Measurements from ENCODE around the gene OR2T3. TPM values are rescaled to one million over a fixed set of nuclear protein-coding genes. Genes with fewer than 3 reads are reported as not detected.

OR2T3 gene
- total and polyA plus RNA-seq, 7 donors, result not detected

DNA sequence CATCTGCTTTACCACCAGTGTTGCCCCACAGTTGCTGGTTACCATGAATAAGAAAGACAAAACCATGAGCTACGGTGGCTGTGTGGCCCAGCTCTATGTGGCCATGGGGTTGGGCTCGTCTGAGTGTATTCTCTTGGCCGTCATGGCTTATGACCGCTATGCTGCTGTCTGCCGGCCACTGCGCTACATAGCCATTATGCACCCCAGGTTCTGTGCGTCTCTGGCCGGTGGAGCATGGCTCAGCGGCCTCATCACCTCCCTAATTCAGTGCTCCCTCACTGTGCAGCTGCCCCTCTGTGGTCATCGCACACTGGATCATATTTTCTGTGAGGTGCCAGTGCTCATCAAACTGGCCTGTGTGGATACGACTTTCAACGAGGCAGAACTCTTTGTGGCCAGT, 48.7 kb downstream of the OR2T3 start:
- ATAC-seq (no peak), DNase-seq (peak in 1 of 2 donors; percentile 25)
- Histone ChIP-seq H3K27ac (no peak overlapping the region), H3K9me3 (no peaks in the 10 kb centered on the region), H3K27me3 (ENCODE audit: insufficient read depth in 3 of 3, low read length in 2 of 3) (no peaks in the 10 kb centered on the region), H3K4me1 (no peaks in the 10 kb centered on the region), H3K4me3 (no peak overlapping the region), H3K36me3 (ENCODE audit: insufficient read depth in 1 of 2, low read depth in 1 of 2) (no peaks in the 10 kb centered on the region)
- 82 to 88% (median 83%) methylated on average over 12 of the region's 12 CpGs for WGBS, 3 donors
- intact Hi-C loops (cut with DNase I), result no loop called here
- TF ChIP-seq CTCF (IDR thresholded peaks at IDR 0.05), result no peak

Other genes starting within 250 kb of the OR2T3 start
- gene OR2M4, start 241.9 kb upstream of the OR2T3 start, total RNA-seq, result not detected
- gene OR2M4, start 241.9 kb upstream of the OR2T3 start, polyA plus RNA-seq, result not detected
- not detected for gene OR2T33, start 195.4 kb upstream of the OR2T3 start, total RNA-seq
- not detected for gene OR2T33, start 195.4 kb upstream of the OR2T3 start, polyA plus RNA-seq
- not detected for gene OR2T12, start 169.9 kb upstream of the OR2T3 start, total RNA-seq
- gene OR2T12, start 169.9 kb upstream of the OR2T3 start, polyA plus RNA-seq, result not detected
- gene OR2M7, start 148.8 kb upstream of the OR2T3 start, total RNA-seq, result not detected
- not detected for gene OR2M7, start 148.8 kb upstream of the OR2T3 start, polyA plus RNA-seq
- not detected for gene OR14C36, start 124.6 kb upstream of the OR2T3 start, total RNA-seq
- not detected for gene OR14C36, start 124.6 kb upstream of the OR2T3 start, polyA plus RNA-seq
- not detected for gene OR2T4, start 111.7 kb upstream of the OR2T3 start, total RNA-seq
- gene OR2T4, start 111.7 kb upstream of the OR2T3 start, polyA plus RNA-seq, result not detected
- gene OR2T6, start 97.6 kb upstream of the OR2T3 start, total RNA-seq, result not detected
- gene OR2T6, start 97.6 kb upstream of the OR2T3 start, polyA plus RNA-seq, result not detected
- not detected for gene OR2T1, start 70.3 kb upstream of the OR2T3 start, total RNA-seq
- not detected for gene OR2T1, start 70.3 kb upstream of the OR2T3 start, polyA plus RNA-seq
- not detected for gene OR2T2, start 27.7 kb upstream of the OR2T3 start, total RNA-seq
- not detected for gene OR2T2, start 27.7 kb upstream of the OR2T3 start, polyA plus RNA-seq
- gene OR2T5, start 15.2 kb downstream of the OR2T3 start, total RNA-seq, result not detected
- not detected for gene OR2T5, start 15.2 kb downstream of the OR2T3 start, polyA plus RNA-seq
- gene OR2G6, start 34.7 kb downstream of the OR2T3 start, total RNA-seq, result not detected
- not detected for gene OR2G6, start 34.7 kb downstream of the OR2T3 start, polyA plus RNA-seq
- not detected for gene OR2T29, start 89.4 kb downstream of the OR2T3 start, total RNA-seq
- gene OR2T29, start 89.4 kb downstream of the OR2T3 start, polyA plus RNA-seq, result not detected
- not detected for gene OR2T34, start 101.4 kb downstream of the OR2T3 start, total RNA-seq
- not detected for gene OR2T34, start 101.4 kb downstream of the OR2T3 start, polyA plus RNA-seq
- gene OR2T10, start 124.3 kb downstream of the OR2T3 start, total RNA-seq, result not detected
- gene OR2T10, start 124.3 kb downstream of the OR2T3 start, polyA plus RNA-seq, result not detected
- gene OR2T11, start 161.7 kb downstream of the OR2T3 start, total RNA-seq, result not detected
- not detected for gene OR2T11, start 161.7 kb downstream of the OR2T3 start, polyA plus RNA-seq
- not detected for gene OR2T35, start 171.9 kb downstream of the OR2T3 start, total RNA-seq
- not detected for gene OR2T35, start 171.9 kb downstream of the OR2T3 start, polyA plus RNA-seq
- gene OR2T27, start 182.2 kb downstream of the OR2T3 start, total RNA-seq, result not detected
- not detected for gene OR2T27, start 182.2 kb downstream of the OR2T3 start, polyA plus RNA-seq
- not detected for gene OR14I1, start 229.4 kb downstream of the OR2T3 start, total RNA-seq
- not detected for gene OR14I1, start 229.4 kb downstream of the OR2T3 start, polyA plus RNA-seq

Measured in psoas muscle (tissue), 8 donors.